Measurements from ENCODE around the gene UGDH. TPM values are rescaled to one million over a fixed set of nuclear protein-coding genes. Genes with fewer than 3 reads are reported as not detected.
A peak's percentile ranks its signal among the peaks of the same experiment; 100 is the strongest.
"Not testable (repeated sequence)": the region's sequence is repeated elsewhere in the genome, so short reads cannot be mapped to it uniquely, and the experiment has no call there.

Gene UGDH
- total RNA-seq, 1 donor from 2014 or later: 28.2 TPM

GRCh38 chr4:39495446-39496213 is 31.6 kb downstream of the UGDH start:
- DNase-seq (ENCODE audit: low read depth in 2 of 2): no peak

- DNase-seq (ENCODE audit: low read depth in 2 of 2): no peak
These were observed 32.9 kb downstream of the UGDH start for GRCh38 chr4:39494354-39494753.

- no peak for DNase-seq (ENCODE audit: low read depth in 2 of 2)
These were observed 36.9 kb downstream of the UGDH start for GRCh38 chr4:39490322-39490721.

- no peak for DNase-seq (ENCODE audit: low read depth in 2 of 2)
These were observed 40.9 kb downstream of the UGDH start for GRCh38 chr4:39486221-39486804.

- DNase-seq (ENCODE audit: low read depth in 2 of 2): no peak
These were observed 42.5 kb downstream of the UGDH start for GRCh38 chr4:39484582-39485272.

- DNase-seq (ENCODE audit: low read depth in 2 of 2): no peak
These were observed 46.1 kb downstream of the UGDH start for GRCh38 chr4:39480902-39481695.

- DNase-seq (ENCODE audit: low read depth in 2 of 2): no peak
These were observed 47.0 kb downstream of the UGDH start for GRCh38 chr4:39480251-39480650.

- DNase-seq (ENCODE audit: low read depth in 2 of 2): peak in 1 of 2 donors; percentile 16
These were observed 50.9 kb downstream of the UGDH start for GRCh38 chr4:39476187-39476895.

- DNase-seq (ENCODE audit: low read depth in 2 of 2): no peak
These were observed 54.8 kb downstream of the UGDH start for GRCh38 chr4:39472396-39472795.

- no peak for DNase-seq (ENCODE audit: low read depth in 2 of 2)
These were observed 56.8 kb downstream of the UGDH start for GRCh38 chr4:39470402-39470801.

- DNase-seq (ENCODE audit: low read depth in 2 of 2): peak; percentile 89 to 90
These were observed 57.7 kb downstream of the UGDH start for GRCh38 chr4:39469429-39470077.

GRCh38 chr4:39467464-39467863 is 59.8 kb downstream of the UGDH start:
- DNase-seq (ENCODE audit: low read depth in 2 of 2): no peak

GRCh38 chr4:39466747-39467146 is 60.5 kb downstream of the UGDH start:
- DNase-seq (ENCODE audit: low read depth in 2 of 2): no peak

GRCh38 chr4:39464886-39465501 is 62.2 kb downstream of the UGDH start:
- DNase-seq (ENCODE audit: low read depth in 2 of 2): peak; percentile 76 to 87

- peak; percentile 100 for DNase-seq (ENCODE audit: low read depth in 2 of 2)
These were observed 68.5 kb downstream of the UGDH start, which contains the start of the genes LIAS and RPL9 for GRCh38 chr4:39458505-39459300. Gene LIAS (plus strand): TSS chr4:39459056. CDS start chr4:39459118, 62 bp downstream. Gene RPL9 (minus strand): TSS chr4:39458922. CDS start chr4:39458439, 483 bp downstream.

- DNase-seq (ENCODE audit: low read depth in 2 of 2): not testable (repeated sequence)
These were observed 69.1 kb downstream of the UGDH start for GRCh38 chr4:39458161-39458504.

- DNase-seq (ENCODE audit: low read depth in 2 of 2): no peak
These were observed 70.1 kb downstream of the UGDH start for GRCh38 chr4:39456946-39457763.

GRCh38 chr4:39455486-39455885 is 71.8 kb downstream of the UGDH start:
- DNase-seq (ENCODE audit: low read depth in 2 of 2): no peak
